Measurements from ENCODE around the gene FNBP1. TPM values are rescaled to one million over a fixed set of nuclear protein-coding genes. Genes with fewer than 3 reads are reported as not detected.
"Not testable (repeated sequence)": the region's sequence is repeated elsewhere in the genome, so short reads cannot be mapped to it uniquely, and the experiment has no call there.

Gene FNBP1
- total RNA-seq, 2 experiments from 2014 or later, result 266 to 268 TPM

- H3K36me3 Mint-ChIP-seq (ENCODE audit: low read depth), result peaks cover 67% of the 10 kb centered on the region
- ChIA-PET POLR2A (interaction anchor here (1.0 to 12.9 kb wide), 8 partner anchors 7 to 107 kb away, joined by 3 to 110 read pairs (median 4); partner anchors contain the start of genes FNBP1 and GPR107), CTCF (interaction anchor here (1.0 to 1.6 kb wide), 6 partner anchors 12 to 160 kb away, joined by 3 to 6 read pairs (median 4); no protein-coding TSS in a partner anchor)
- no peaks in the 10 kb centered on the region for H3K9me3 Mint-ChIP-seq
- DNase-seq (peak; percentile 61), ATAC-seq (peak; percentile 38)
- H3K27me3 Mint-ChIP-seq, result no peaks in the 10 kb centered on the region
- intact Hi-C loops (cut with micrococcal nuclease), result no loop called here
- H3K4me3 Mint-ChIP-seq, result peak overlapping the region; percentile 16
- peak overlapping the region; percentile 90 for H3K27ac Mint-ChIP-seq
- H3K4me1 Mint-ChIP-seq (ENCODE audit: low read depth), result peaks cover 65% of the 10 kb centered on the region
- TF ChIP-seq CTCF (IDR thresholded peaks at IDR 0.05), result no peak
Observed at GRCh38 chr9:129998491-129999140, 44.4 kb downstream of the FNBP1 start.

DNA sequence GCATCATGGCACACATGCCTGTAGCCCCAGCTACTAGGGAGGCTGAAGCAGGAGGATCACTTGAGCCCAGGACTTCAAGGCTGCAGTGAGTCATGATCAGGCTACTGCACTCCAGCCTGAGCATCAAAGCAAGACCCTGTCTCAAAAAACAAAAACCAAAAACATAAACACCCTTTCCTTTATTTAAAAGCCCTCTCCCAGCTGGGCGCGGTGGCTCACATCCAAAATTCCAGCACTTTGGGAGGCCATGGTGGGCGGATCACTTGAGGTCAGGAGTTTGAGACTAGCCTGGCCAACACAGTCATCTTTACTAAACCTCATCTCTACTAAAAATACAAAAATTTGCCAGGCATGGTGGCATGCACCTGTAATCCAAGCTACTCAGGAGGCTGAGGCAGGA is 45.3 kb downstream of the FNBP1 start:
- H3K4me1 Mint-ChIP-seq (ENCODE audit: low read depth), result peaks cover 62% of the 10 kb centered on the region
- H3K36me3 Mint-ChIP-seq (ENCODE audit: low read depth), result peaks cover 62% of the 10 kb centered on the region
- H3K27me3 Mint-ChIP-seq; ATAC-seq; H3K9me3 Mint-ChIP-seq; H3K4me3 Mint-ChIP-seq; DNase-seq; intact Hi-C loops (cut with micrococcal nuclease): not testable (repeated sequence)
- peak overlapping the region; percentile 90 for H3K27ac Mint-ChIP-seq
- POLR2A ChIA-PET, result interaction anchor here (0.8 to 12.9 kb wide), 8 partner anchors 11 to 56 kb away, joined by 3 to 110 read pairs (median 4); partner anchors contain the start of genes FNBP1 and GPR107
- CTCF ChIA-PET, result interaction anchor here (1.1 to 1.7 kb wide), 5 partner anchors 19 to 42 kb away, joined by 3 to 5 read pairs (median 4); no protein-coding TSS in a partner anchor

- Mint-ChIP-seq H3K4me3 (peak overlapping the region; percentile 57), H3K4me1 (ENCODE audit: low read depth) (peaks cover 67% of the 10 kb centered on the region), H3K27ac (peak overlapping the region; percentile 97), H3K36me3 (ENCODE audit: low read depth) (peaks cover 69% of the 10 kb centered on the region), H3K9me3 (no peaks in the 10 kb centered on the region), H3K27me3 (no peaks in the 10 kb centered on the region)
- DNase-seq (no peak), ATAC-seq (no peak)
- ChIA-PET CTCF (interaction anchor here (0.9 to 1.7 kb wide), 9 partner anchors 10 to 111 kb away, joined by 3 to 6 read pairs (median 4); no protein-coding TSS in a partner anchor), POLR2A (interaction anchor here (1.0 to 12.9 kb wide), 13 partner anchors 7 to 111 kb away, joined by 3 to 110 read pairs (median 5); partner anchors contain the start of gene FNBP1)
- intact Hi-C loops (cut with micrococcal nuclease), result no loop called here
- TF ChIP-seq CTCF (IDR thresholded peaks at IDR 0.05), result no peak
Observed at GRCh38 chr9:129996161-129996830, 46.7 kb downstream of the FNBP1 start.

GRCh38 chr9:129995409-129996160 is 47.4 kb downstream of the FNBP1 start:
- peak overlapping the region; percentile 97 for H3K27ac Mint-ChIP-seq
- H3K4me1 Mint-ChIP-seq (ENCODE audit: low read depth), result peaks cover 70% of the 10 kb centered on the region
- no peaks in the 10 kb centered on the region for H3K9me3 Mint-ChIP-seq
- TF ChIP-seq CTCF (IDR thresholded peaks at IDR 0.05), result no peak
- intact Hi-C loops (cut with micrococcal nuclease), result no loop called here
- peak overlapping the region; percentile 57 for H3K4me3 Mint-ChIP-seq
- peak; percentile 44 for ATAC-seq
- ChIA-PET POLR2A (interaction anchor here (0.6 to 12.9 kb wide), 20 partner anchors 8 to 111 kb away, joined by 3 to 110 read pairs (median 5); partner anchors contain the start of gene FNBP1), CTCF (interaction anchor here (0.8 to 2.4 kb wide), 10 partner anchors 11 to 267 kb away, joined by 3 to 8 read pairs (median 4); no protein-coding TSS in a partner anchor)
- H3K36me3 Mint-ChIP-seq (ENCODE audit: low read depth), result peaks cover 70% of the 10 kb centered on the region
- H3K27me3 Mint-ChIP-seq, result no peaks in the 10 kb centered on the region
- DNase-seq, result peak; percentile 65

DNA sequence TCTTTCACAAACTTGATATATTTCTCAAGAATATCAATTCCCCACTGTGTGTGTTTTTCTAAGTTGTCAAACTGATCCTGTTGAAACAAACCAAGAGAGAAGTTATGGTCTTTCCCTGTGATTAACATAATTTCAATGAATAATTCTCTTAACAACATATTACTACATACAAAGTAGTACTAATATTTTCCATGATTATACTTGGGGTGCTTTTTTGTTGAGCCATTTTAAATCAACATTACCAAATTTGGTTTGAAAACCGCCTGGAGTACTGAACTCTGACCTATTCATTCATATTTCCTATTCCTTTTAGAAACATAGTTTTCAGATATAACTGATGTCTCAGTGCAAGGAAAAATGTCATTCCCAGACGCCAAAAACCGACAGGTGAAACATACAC is 48.1 kb downstream of the FNBP1 start:
- peak overlapping the region; percentile 57 for H3K4me3 Mint-ChIP-seq
- ATAC-seq (no peak), DNase-seq (no peak)
- H3K36me3 Mint-ChIP-seq (ENCODE audit: low read depth), result peaks cover 69% of the 10 kb centered on the region
- H3K27me3 Mint-ChIP-seq, result no peaks in the 10 kb centered on the region
- POLR2A ChIA-PET, result interaction anchor here (0.6 to 12.9 kb wide), 14 partner anchors 9 to 108 kb away, joined by 3 to 110 read pairs (median 6); partner anchors contain the start of gene FNBP1
- peak overlapping the region; percentile 97 for H3K27ac Mint-ChIP-seq
- no peaks in the 10 kb centered on the region for H3K9me3 Mint-ChIP-seq
- CTCF ChIA-PET, result interaction anchor here (0.8 to 2.4 kb wide), 5 partner anchors 16 to 268 kb away, joined by 3 to 8 read pairs (median 4); no protein-coding TSS in a partner anchor
- intact Hi-C loops (cut with micrococcal nuclease), result loop anchor here (5.0 kb wide), 1 partner anchor 42 kb away; no protein-coding TSS in a partner anchor
- H3K4me1 Mint-ChIP-seq (ENCODE audit: low read depth), result peaks cover 69% of the 10 kb centered on the region
- TF ChIP-seq CTCF (IDR thresholded peaks at IDR 0.05), result no peak

DNA sequence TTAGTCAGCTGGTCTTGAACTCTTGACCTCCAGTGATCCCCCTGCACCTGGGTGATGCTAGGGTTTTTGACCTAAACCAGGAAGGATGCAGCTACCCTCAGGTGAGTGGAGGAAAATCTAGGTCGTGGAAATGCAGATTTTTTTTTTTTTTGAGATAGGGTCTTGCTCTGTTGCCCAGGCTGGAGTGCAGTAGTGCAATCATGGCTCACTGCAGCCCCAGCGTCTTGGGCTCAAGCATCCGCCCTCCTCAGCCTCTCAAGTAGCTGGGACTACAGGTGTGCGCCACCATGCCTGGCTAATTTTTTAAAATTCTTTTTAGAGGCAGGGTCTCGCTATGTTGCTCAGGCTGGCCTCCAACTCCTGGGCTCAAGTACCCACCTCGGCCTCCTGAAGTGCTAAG is 51.9 kb downstream of the FNBP1 start:
- ChIA-PET CTCF (interaction anchor here (1.4 kb wide), 1 partner anchor 38 kb away, joined by 3 read pairs; no protein-coding TSS in a partner anchor), POLR2A (interaction anchor here (0.6 to 12.9 kb wide), 18 partner anchors 8 to 122 kb away, joined by 3 to 110 read pairs (median 6); partner anchors contain the start of gene FNBP1)
- not testable (repeated sequence) for H3K27me3 Mint-ChIP-seq, DNase-seq, H3K9me3 Mint-ChIP-seq, ATAC-seq
- Mint-ChIP-seq H3K36me3 (ENCODE audit: low read depth) (peaks cover 73% of the 10 kb centered on the region), H3K4me3 (peak overlapping the region; percentile 58), H3K27ac (peak overlapping the region; percentile 97), H3K4me1 (ENCODE audit: low read depth) (peaks cover 78% of the 10 kb centered on the region)
- intact Hi-C loops (cut with micrococcal nuclease), result loop anchor here (5.0 kb wide), 1 partner anchor 46 kb away; no protein-coding TSS in a partner anchor
